ENCODE results near the gene ATP8B1.
"Not testable (repeated sequence)": the region's sequence is repeated elsewhere in the genome, so short reads cannot be mapped to it uniquely, and the experiment has no call there.

ATP8B1 gene

GRCh38 chr18:57668021-57668420 is 135.1 kb downstream of the ATP8B1 start:
- no peak for DNase-seq

DNA sequence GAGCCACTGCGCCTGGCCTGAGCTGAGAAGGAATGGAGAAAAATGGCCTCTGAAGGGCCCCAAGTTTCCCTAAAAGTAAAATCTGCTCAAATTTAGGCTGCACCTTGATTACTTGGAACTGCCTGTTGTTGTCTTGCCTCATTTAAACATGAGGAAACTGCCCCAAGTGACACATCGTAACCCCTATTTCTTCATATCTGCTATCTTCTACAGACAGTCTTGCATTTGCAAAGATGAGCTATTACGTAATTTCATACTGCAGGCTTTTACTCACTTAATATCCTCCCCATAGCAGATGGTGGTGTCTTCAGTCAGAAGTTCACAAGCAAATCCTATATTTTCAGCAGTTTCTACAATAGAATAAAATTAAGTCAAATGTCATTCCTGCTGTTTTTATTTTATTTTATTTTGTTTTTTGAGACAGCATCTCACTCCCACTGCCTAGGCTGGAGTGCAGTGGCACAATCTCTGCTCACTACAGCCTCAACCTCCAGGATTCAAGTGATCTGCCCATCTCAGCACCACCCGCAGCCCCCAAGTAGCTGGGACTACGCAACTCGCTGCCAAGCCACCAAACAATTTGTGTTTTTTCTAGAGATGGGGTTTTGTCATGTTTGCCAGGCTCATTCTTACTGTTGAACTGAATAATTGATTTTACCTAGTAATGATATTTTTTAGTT is 136.2 kb downstream of the ATP8B1 start:
- no peak for DNase-seq

DNA sequence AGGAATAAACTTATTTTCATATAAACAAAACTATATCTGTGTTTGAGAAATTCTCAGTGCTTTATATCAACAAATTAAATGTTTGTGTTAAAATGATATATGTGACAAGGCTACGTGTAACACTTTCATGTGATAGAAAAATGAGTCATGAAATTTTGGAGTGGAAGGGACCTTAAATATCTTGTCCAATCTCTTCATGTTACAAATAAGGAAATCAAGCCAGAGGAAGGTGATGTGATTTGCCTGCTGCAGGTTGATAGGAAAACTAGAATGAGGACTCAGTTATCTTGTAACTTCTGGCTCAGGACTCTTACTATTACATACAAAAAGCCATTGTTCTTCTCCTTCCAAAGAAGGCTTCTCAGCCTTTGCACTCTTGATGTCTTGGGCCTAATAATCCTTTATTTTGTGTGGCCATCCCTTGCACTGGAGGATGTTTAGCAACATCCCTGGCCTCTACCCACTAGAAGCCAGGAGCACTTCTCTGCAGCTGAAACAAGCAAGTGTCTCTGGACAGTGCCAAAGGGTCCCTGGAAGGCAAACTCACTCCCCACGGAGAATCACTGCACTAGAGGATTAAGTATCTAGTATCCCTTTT is 138.4 kb downstream of the ATP8B1 start:
- no peak for DNase-seq

GRCh38 chr18:57660961-57661360 is 142.2 kb downstream of the ATP8B1 start:
- DNase-seq = no peak

DNA sequence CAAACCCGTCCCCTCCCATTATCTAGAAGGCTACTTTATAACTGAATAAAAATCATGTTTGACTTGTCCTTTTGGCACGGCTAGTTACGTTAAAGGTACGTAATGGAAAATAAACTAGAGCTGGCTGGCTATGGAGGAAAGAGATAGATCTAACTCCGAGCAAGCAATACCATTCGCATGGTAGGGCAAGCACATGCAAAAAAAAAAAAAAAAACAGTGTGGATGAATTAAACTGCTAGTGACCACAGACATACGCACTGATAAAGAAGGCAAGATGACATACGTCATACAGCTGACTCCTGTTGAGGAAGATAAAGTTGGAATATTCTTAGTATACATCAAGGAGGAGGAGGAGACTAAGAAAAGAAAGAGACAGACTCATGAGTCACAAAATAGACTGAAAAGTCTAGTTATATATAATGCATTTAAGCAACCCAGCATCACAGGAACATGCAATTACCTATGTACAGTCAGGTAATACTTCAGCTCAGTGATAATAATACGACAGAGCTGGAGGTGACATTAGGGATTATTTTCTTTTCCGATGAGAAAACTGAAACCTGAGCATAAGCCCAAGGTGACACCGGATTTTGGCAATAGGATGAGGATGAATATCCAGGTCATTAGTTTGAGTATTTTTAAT is 143.5 kb downstream of the ATP8B1 start:
- DNase-seq = no peak

- no peak for DNase-seq
Measured at GRCh38 chr18:57657542-57657941, 145.6 kb downstream of the ATP8B1 start.

DNA sequence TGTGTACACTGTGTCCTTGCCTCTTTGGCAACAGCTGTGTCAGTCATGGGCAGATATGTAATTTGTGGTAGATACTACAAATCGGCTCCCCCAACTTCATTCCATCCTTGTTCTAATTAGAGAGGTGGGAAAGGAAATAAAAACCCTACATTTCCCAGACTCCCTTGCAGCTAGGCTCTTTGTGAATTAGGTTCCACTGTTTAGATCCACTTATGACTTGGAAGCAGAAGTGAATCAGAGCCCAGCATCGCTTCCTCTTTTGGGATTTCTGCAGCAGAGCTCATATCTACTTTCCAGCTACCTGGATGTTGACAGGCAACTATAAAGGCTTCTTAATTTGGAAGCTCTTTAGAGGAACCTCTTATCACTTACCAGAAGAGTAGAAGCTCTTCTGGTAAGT is 147.4 kb downstream of the ATP8B1 start:
- no peak for DNase-seq

- DNase-seq = no peak
Measured at GRCh38 chr18:57651914-57652313, 151.2 kb downstream of the ATP8B1 start.

DNA sequence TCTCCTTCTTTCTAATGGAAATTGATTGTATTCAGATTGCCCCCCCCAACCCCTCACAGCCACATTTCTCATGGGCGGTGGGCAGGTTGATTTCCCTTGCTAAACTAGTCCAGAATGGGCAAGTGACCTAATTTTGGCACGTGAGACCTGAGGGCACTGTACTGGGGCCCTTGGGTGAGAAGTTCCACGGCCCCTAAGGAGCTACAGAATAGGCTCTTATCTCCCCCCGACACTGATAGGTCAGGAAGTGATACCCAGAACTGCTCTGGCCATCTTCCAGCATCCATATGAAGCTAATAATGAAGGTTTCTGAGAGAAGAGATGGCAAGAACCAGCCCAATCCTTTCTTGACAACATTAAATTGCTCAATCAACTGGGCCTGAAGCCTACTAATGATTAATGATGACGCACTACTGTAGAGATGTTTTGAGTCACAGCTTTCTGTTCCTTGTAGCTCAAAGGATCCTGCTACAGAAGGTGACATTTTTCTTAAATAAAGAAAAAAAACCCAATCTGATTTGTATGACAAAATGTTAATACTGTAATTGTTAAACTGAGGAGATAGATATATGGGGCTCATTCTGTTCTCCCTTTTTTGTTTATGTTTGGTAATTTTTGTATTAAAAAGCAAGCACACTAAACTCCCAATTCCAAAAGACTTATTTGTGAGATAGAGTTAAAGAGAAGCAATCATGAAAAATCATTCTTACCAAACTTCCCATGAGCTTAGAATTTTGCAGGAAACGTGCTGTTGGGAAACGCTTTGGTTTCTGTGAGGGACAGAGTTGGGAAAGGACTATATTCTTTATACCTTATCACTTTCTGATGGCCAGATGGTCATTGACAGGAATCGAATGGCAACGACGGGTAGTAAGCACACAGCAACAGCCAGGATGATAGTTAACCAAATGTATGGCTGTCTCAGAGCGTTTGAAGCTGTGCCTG is 153.3 kb downstream of the ATP8B1 start:
- no peak for DNase-seq

DNA sequence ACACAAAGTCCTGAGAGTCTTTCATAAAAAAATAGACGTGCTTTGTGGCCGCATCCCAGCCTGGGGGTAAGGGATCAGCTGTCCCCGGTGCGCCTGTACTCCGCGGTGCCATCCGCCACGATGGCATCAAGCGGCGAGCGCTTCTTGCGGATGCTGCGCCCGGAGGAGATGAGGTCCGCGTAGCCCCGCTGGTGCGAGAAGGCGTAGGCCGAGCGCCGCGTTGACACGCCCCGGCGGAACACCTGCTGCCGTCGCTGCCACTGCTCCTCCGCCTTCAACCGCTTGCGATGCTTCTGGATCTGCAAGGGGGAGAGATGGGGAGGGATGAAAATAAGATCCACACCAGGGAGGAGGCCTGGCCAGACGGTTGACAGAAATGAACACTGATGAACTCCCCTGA is 154.7 kb downstream of the ATP8B1 start:
- DNase-seq = no peak

GRCh38 chr18:57644540-57644939 is 158.6 kb downstream of the ATP8B1 start:
- no peak for DNase-seq

DNA sequence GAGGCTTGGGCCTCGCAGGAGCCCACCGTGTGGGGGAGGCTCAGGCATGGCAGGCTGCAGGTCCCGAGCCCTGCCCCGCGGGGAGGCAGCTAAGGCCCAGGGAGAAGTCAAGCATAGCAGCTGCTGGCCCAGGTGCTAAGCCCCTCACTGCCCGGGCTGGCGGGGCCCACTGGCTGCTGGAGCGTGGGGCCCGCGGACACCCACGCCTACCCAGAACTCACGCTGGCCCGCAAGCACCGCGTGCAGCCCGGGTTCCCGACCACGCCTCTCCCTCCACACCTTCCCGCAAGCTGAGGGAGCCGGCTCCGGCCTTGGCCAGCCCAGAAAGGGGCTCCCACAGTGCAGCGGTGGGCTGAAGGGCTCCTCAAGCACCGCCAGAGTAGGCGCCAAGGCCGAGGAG is 159.4 kb downstream of the ATP8B1 start:
- not testable (repeated sequence) for DNase-seq

GRCh38 chr18:57642462-57642861 is 160.7 kb downstream of the ATP8B1 start:
- not testable (repeated sequence) for DNase-seq

DNA sequence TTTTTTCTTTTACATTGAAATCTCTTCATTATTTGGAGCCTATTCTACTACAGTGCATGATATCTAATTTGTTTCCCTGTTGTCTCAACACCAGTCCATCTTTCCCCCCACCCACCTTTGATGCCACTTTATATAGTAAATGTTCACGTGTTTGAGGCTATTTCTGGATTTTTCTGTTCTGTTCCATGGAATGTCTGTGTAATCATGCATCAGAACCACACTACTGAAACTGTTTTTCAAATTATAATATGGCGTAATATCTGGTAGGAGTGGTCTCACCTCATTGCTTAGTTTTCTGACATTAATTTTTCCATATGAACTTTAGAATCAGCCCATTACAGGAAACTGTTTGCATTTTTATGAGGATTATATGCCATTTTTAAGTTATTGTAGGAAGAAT is 162.4 kb downstream of the ATP8B1 start:
- no peak for DNase-seq

GRCh38 chr18:57640236-57640635 is 162.9 kb downstream of the ATP8B1 start:
- no peak for DNase-seq

- no peak for DNase-seq
Measured at GRCh38 chr18:57635003-57635822, 167.9 kb downstream of the ATP8B1 start.

DNA sequence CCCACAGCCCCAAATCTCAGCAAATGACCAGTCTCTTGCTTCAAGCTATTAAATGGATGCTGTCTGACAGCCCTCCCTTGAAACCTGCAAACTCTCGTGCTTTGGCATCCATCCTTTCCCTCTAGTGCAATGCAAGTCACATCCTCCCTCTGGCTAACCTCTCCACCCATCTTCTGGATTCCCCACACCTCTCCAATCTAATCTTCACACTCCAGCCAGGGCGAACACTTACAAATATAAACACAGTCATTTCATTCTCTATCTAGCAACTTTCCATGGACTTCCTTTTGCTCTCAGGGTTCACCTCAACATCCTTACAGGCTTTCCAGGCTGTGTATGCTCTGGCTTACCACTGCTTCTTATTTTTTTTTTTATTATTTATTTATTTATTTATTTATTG is 171.4 kb downstream of the ATP8B1 start:
- no peak for DNase-seq

DNA sequence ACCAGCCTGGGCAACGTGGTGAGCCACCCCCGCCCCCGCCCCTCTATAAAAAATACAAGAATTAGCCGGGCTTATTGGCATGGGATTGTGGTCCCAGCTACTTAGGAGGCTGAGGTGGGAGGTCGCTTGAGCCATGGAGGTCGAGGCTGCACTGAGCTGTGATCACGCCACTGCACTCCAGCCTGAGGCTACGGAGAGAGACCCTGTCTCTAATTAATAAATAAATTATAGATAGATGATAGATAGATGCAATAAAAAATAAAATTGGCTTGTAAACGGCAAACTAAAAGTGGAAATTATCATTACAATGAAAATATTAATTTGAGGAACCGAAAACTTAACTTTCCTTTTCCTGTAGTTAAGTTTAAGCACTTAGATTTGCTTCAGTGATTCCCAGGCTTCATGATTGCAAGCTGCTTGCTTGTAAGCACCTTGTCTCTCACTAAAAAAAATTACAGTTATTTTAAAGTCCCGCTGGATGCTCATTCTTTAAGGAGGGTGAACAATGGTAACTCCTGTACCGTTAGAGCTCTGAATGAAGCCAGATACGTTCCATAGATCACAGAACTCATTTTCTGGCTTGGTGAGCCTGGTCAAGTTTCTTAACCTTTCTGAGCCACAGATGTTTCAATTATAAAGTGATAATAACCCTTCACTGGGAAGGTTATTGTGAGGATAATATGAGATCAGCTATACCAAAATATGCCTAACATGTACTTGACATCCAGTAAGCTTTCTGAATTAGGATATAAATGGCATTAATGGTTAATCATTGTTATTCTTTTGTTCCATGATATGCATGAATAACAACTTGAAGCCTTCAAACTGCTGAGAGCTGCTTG is 172.1 kb downstream of the ATP8B1 start:
- DNase-seq = peak in 1 of 51 donors; percentile 28

DNA sequence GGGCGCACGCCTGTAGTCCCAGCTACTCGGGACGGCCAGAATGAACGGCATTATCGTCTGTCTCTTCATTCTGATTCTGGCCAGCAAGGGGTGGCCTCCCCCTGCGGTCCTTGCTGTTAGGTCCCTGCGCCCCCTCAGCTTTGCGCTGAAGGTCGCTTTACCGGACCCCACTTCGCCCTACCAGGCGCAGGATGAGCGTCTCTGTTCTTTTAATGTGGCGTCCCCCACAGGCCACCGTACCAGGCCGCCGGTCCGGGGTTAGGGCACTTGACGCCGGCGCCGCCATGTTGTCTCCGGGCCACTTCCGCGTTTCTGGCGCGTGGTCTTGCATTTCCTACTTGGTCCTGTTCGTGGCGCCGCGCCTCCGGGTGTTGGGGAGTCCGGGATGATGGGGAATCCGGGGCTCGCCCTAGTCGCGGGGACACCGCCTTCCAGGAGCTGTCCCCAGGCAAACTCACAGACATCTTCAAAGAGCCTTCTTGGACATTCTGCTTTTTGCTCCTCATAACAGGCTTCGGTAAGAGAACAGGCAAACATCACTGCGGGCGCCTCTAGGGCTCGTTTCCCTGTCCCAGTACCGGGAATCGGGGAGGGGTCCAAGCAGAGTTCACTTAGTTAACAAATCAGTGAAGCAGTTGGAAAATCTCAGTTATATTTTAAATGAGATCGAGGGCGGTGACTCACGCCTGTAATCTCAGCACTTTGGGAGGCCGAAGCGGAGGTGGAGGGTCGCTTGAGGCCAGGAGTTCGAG is 172.9 kb downstream of the ATP8B1 start:
- peak; percentile 55 to 97 (median 93) for DNase-seq

Measured in hypothalamus (tissue), 51 donors.